Activated naive CD8-positive, alpha-beta T cell treated with anti-CD3 and anti-CD28 coated beads, Interleukin-2, amount 50 U/mL, for 24 hours (primary cell): Measurements from ENCODE around the gene CLEC18C.
"Not testable (repeated sequence)": the region's sequence is repeated elsewhere in the genome, so short reads cannot be mapped to it uniquely, and the experiment has no call there.

ENCODE experiments used
- ATAC-seq: fragments of 150-1000 bp; cut with Tn5 transposase; one replicate; pipeline ENCODE4 v1.10.0; 2021
- DNase-seq: peaks from one replicate; pipeline ENCODE4 v3.0.0; 2021
- H3K27ac Mint-ChIP-seq: one replicate; pipeline ENCODE4 v1.8.0; 2021; ENCODE audit warnings: mild to moderate bottlenecking, mixed read lengths
- H3K27me3 Mint-ChIP-seq: one replicate; pipeline ENCODE4 v1.8.0; 2021; ENCODE audit warnings: mixed read lengths
- H3K36me3 Mint-ChIP-seq: one replicate; pipeline ENCODE4 v1.8.0; 2021; ENCODE audit warnings: low read depth, mixed read lengths
- H3K4me1 Mint-ChIP-seq: one replicate; pipeline ENCODE4 v1.8.0; 2021; ENCODE audit warnings: mixed read lengths
- H3K4me3 Mint-ChIP-seq: one replicate; pipeline ENCODE4 v1.8.0; 2021; ENCODE audit warnings: mild to moderate bottlenecking, moderate library complexity, mixed read lengths
- H3K9me3 Mint-ChIP-seq: one replicate; pipeline ENCODE4 v1.8.0; 2021; ENCODE audit warnings: mixed read lengths

CLEC18C gene

GRCh38 chr16:70154736-70155135 is 18.9 kb upstream of the CLEC18C start:
- H3K4me1 Mint-ChIP-seq, H3K27ac Mint-ChIP-seq, H3K4me3 Mint-ChIP-seq, H3K9me3 Mint-ChIP-seq, H3K27me3 Mint-ChIP-seq, DNase-seq, ATAC-seq: not testable (repeated sequence)
- H3K36me3 Mint-ChIP-seq, result peaks cover 51% of the 10 kb centered on the region

DNA sequence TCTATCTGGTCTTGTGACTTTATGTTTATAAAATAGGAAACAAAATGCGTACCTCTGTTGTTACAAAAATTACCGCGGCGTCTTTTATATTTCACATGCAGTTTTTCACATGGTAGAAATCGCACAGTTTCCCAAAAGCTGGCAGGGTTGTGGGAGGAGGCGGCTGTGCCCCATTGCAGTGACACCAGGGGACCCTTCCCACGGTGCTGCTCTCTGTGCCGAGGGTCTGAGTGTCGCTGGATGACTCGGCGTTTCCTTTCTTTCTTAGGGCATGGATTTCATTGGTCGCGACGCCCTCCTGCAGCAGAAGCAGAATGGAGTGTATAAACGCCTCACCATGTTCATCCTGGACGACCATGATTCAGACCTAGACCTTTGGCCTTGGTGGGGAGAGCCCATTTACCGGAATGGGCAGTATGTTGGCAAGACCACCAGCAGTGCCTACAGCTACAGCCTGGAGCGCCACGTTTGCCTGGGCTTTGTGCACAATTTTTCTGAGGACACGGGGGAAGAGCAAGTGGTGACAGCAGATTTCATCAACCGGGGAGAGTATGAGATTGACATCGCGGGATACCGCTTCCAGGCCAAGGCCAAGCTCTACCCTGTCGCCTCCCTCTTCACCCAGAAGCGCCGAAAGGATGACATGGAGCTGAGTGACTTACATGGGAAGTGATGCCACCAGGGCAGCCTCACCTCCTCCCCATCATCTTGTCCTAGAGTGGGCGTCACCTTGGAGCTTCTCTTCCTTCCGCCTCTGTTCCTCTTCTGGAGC is 17.2 kb upstream of the CLEC18C start:
- peak overlapping the region; percentile 24 for H3K27ac Mint-ChIP-seq

GRCh38 chr16:70157105-70157476 is 16.5 kb upstream of the CLEC18C start:
- Mint-ChIP-seq H3K4me3 (no peak overlapping the region), H3K27me3 (no peaks in the 10 kb centered on the region), H3K9me3 (no peaks in the 10 kb centered on the region), H3K4me1 (no peaks in the 10 kb centered on the region), H3K27ac (no peak overlapping the region), H3K36me3 (peaks cover 40% of the 10 kb centered on the region)
- no peak for DNase-seq
- no peak for ATAC-seq

More for the DNA sequence above, 17.2 kb upstream of the CLEC18C start:
- no peak overlapping the region for H3K4me3 Mint-ChIP-seq
- no peaks in the 10 kb centered on the region for H3K9me3 Mint-ChIP-seq
- DNase-seq, result no peak
- ATAC-seq, result peak; percentile 9
- no peaks in the 10 kb centered on the region for H3K27me3 Mint-ChIP-seq
- peaks cover 41% of the 10 kb centered on the region for H3K36me3 Mint-ChIP-seq
- H3K4me1 Mint-ChIP-seq, result no peaks in the 10 kb centered on the region

- H3K27me3 Mint-ChIP-seq, result no peaks in the 10 kb centered on the region
- H3K4me1 Mint-ChIP-seq, result no peaks in the 10 kb centered on the region
- ATAC-seq (no peak), DNase-seq (no peak)
- no peak overlapping the region for H3K27ac Mint-ChIP-seq
- H3K9me3 Mint-ChIP-seq, result no peaks in the 10 kb centered on the region
- no peak overlapping the region for H3K4me3 Mint-ChIP-seq
- peaks cover 36% of the 10 kb centered on the region for H3K36me3 Mint-ChIP-seq
These were observed 15.9 kb upstream of the CLEC18C start for GRCh38 chr16:70157477-70158260.

- peaks cover 30% of the 10 kb centered on the region for H3K36me3 Mint-ChIP-seq
- ATAC-seq (no peak), DNase-seq (no peak)
- H3K27me3 Mint-ChIP-seq, result no peaks in the 10 kb centered on the region
- no peak overlapping the region for H3K27ac Mint-ChIP-seq
- H3K4me1 Mint-ChIP-seq, result no peaks in the 10 kb centered on the region
- no peaks in the 10 kb centered on the region for H3K9me3 Mint-ChIP-seq
- H3K4me3 Mint-ChIP-seq, result no peak overlapping the region
These were observed 15.2 kb upstream of the CLEC18C start for GRCh38 chr16:70158261-70158939.

GRCh38 chr16:70159355-70160348 is 13.9 kb upstream of the CLEC18C start:
- DNase-seq (no peak), ATAC-seq (no peak)
- no peaks in the 10 kb centered on the region for H3K4me1 Mint-ChIP-seq
- peaks cover 24% of the 10 kb centered on the region for H3K36me3 Mint-ChIP-seq
- no peak overlapping the region for H3K27ac Mint-ChIP-seq
- no peaks in the 10 kb centered on the region for H3K9me3 Mint-ChIP-seq
- no peaks in the 10 kb centered on the region for H3K27me3 Mint-ChIP-seq
- H3K4me3 Mint-ChIP-seq, result no peak overlapping the region

DNA sequence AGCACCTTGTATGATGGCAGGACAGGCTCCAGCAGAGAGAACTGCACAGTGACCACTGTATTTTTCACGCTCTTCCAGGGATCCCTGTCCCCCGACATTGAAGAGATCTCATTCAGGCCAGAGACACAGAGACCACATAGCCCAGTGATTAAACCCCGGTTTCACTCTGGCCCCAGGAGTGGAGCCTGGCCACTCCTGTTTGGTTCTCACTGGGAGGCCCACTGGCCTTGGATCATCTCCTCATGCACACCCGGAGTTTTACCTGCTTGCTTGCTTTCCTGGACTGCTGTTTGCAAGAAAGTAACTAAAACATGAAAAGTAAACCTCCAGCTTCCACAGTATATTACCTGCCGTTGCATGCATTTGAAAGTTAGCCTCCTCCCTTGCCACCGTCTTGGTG is 13.2 kb upstream of the CLEC18C start:
- Mint-ChIP-seq H3K36me3 (peaks cover 24% of the 10 kb centered on the region), H3K27me3 (no peaks in the 10 kb centered on the region), H3K4me3 (no peak overlapping the region), H3K27ac (no peak overlapping the region), H3K9me3 (no peaks in the 10 kb centered on the region), H3K4me1 (peaks cover 3% of the 10 kb centered on the region)
- no peak for ATAC-seq
- DNase-seq, result no peak

- H3K36me3 Mint-ChIP-seq, result peaks cover 23% of the 10 kb centered on the region
- peaks cover 3% of the 10 kb centered on the region for H3K4me1 Mint-ChIP-seq
- ATAC-seq (no peak), DNase-seq (no peak)
- H3K9me3 Mint-ChIP-seq, result no peaks in the 10 kb centered on the region
- H3K27ac Mint-ChIP-seq, result no peak overlapping the region
- H3K4me3 Mint-ChIP-seq, result no peak overlapping the region
- H3K27me3 Mint-ChIP-seq, result no peaks in the 10 kb centered on the region
These were observed 12.8 kb upstream of the CLEC18C start for GRCh38 chr16:70160821-70161220.

- peaks cover 18% of the 10 kb centered on the region for H3K36me3 Mint-ChIP-seq
- ATAC-seq, result no peak
- no peak overlapping the region for H3K4me3 Mint-ChIP-seq
- H3K27ac Mint-ChIP-seq, result no peak overlapping the region
- peaks cover 3% of the 10 kb centered on the region for H3K4me1 Mint-ChIP-seq
- no peaks in the 10 kb centered on the region for H3K27me3 Mint-ChIP-seq
- no peaks in the 10 kb centered on the region for H3K9me3 Mint-ChIP-seq
- no peak for DNase-seq
These were observed 12.2 kb upstream of the CLEC18C start for GRCh38 chr16:70161350-70161749.

GRCh38 chr16:70162041-70162451 is 11.5 kb upstream of the CLEC18C start:
- Mint-ChIP-seq H3K27me3 (no peaks in the 10 kb centered on the region), H3K4me1 (peaks cover 3% of the 10 kb centered on the region), H3K9me3 (no peaks in the 10 kb centered on the region), H3K4me3 (no peak overlapping the region), H3K36me3 (peaks cover 13% of the 10 kb centered on the region), H3K27ac (no peak overlapping the region)
- no peak for ATAC-seq
- no peak for DNase-seq

DNA sequence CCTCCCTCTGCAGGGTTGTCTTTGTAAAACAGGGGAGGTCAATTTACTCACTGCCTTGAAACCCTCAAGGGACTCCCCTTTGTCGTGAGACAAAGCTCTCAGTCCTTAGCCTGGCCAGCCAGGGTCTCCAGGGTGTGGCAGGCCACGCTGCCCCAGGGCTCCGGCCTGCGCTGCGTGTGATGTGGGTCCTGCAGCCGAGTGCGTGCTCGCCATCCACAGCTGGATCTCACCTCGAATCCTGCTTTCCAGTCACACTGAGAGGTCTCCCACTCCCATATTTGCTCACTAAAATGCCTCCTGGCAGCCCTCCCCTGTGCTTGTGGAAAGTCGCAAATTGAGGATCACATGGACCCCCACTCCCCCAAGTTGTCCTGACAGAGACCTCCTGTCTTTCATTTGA is 10.0 kb upstream of the CLEC18C start:
- H3K4me1 Mint-ChIP-seq, result peaks cover 3% of the 10 kb centered on the region
- no peaks in the 10 kb centered on the region for H3K27me3 Mint-ChIP-seq
- no peaks in the 10 kb centered on the region for H3K9me3 Mint-ChIP-seq
- H3K36me3 Mint-ChIP-seq, result peaks cover 7% of the 10 kb centered on the region
- no peak for DNase-seq
- no peak overlapping the region for H3K4me3 Mint-ChIP-seq
- H3K27ac Mint-ChIP-seq, result no peak overlapping the region
- no peak for ATAC-seq

DNA sequence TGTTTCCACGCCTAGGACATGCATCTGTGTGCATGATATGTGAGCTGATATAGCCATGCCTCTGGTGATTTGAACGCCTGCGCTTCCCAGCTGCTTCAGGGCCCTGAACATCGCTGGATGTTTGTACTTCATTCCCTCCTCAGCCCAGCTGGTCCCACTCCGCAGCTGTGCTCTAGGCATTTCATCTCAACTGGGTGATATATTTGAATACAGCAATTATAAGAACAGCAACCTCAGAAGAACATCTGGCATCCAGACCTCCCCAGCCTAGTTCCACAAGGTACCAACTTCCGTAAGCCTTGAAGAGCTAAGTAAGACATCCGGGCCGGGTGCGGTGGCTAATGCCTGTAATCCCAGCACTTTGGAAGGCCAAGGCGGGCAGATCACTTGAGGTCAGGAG is 6.9 kb upstream of the CLEC18C start:
- H3K27me3 Mint-ChIP-seq, H3K27ac Mint-ChIP-seq, DNase-seq, H3K36me3 Mint-ChIP-seq, H3K4me3 Mint-ChIP-seq, H3K4me1 Mint-ChIP-seq, ATAC-seq, H3K9me3 Mint-ChIP-seq: not testable (repeated sequence)

DNA sequence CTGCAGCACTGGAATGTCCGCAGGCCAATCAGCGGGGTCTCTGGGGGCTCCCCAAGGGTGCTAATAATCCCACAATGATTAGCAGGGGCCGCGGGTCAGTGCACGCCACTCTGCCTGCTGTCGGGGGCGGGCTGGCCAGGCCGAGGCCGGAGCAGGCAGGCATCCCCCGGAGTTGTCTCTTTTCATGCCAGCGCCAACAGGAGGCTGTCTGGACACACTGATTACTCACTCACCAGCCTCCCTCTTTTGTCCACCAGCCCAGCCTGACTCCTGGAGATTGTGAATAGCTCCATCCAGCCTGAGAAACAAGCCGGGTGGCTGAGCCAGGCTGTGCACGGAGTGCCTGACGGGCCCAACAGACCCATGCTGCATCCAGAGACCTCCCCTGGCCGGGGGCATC is 329 bp downstream of the CLEC18C start:
- not testable (repeated sequence) for H3K27me3 Mint-ChIP-seq, ATAC-seq, H3K27ac Mint-ChIP-seq, H3K9me3 Mint-ChIP-seq, H3K4me3 Mint-ChIP-seq, H3K4me1 Mint-ChIP-seq, H3K36me3 Mint-ChIP-seq, DNase-seq

- ATAC-seq, H3K36me3 Mint-ChIP-seq, DNase-seq, H3K9me3 Mint-ChIP-seq, H3K4me1 Mint-ChIP-seq, H3K4me3 Mint-ChIP-seq, H3K27ac Mint-ChIP-seq, H3K27me3 Mint-ChIP-seq: not testable (repeated sequence)
These were observed 873 bp downstream of the CLEC18C start for GRCh38 chr16:70174387-70174932.
